Natural killer cell treated with Interleukin-12 subunit alpha and Interleukin-12 subunit beta and Interleukin-15 and Interleukin-18, amount 100 ng/mL, for 72 hours (primary cell): ENCODE measurements around the gene MGLL. TPM values are rescaled to one million over a fixed set of nuclear protein-coding genes. Genes with fewer than 3 reads are reported as not detected.

Experiments used
- ATAC-seq, 2 donors: fragments of 150-1000 bp; cut with Tn5 transposase in 1 of 2; sonication (Bioruptor Pico), chemical (Tn5 transposase) in 1 of 2; 2 replicates each; pipeline ENCODE4 v1.10.0; 2021
- DNase-seq: peaks from one replicate; pipeline ENCODE4 v3.0.0; 2022; ENCODE audit warnings: low spot score
- H3K27ac Mint-ChIP-seq, 2 donors: 1 replicate in 1 of 2; 2 replicates in 1 of 2; pipeline ENCODE4 v1.8.0; 2022; ENCODE audit warnings: mixed read lengths in 2 of 2, mild to moderate bottlenecking in 1 of 2, moderate library complexity in 1 of 2
- H3K27me3 Mint-ChIP-seq, 2 donors: 1 replicate in 1 of 2; 2 replicates in 1 of 2; pipeline ENCODE4 v1.8.0; 2022; ENCODE audit warnings: mixed read lengths in 2 of 2
- H3K36me3 Mint-ChIP-seq: one replicate; pipeline ENCODE4 v1.8.0; 2022; ENCODE audit warnings: mixed read lengths
- H3K4me1 Mint-ChIP-seq, 2 donors: 1 replicate in 1 of 2; 2 replicates in 1 of 2; pipeline ENCODE4 v1.8.0; 2022; ENCODE audit warnings: low read depth in 2 of 2, mixed read lengths in 2 of 2, mild to moderate bottlenecking in 1 of 2
- H3K4me3 Mint-ChIP-seq: one replicate; pipeline ENCODE4 v1.8.0; 2022; ENCODE audit warnings: mixed read lengths
- H3K9me3 Mint-ChIP-seq: 2 replicates; pipeline ENCODE4 v1.8.0; 2022; ENCODE audit warnings: mixed read lengths
- total RNA-seq, 2 donors: library from RNA; stranded (reverse); gene quantifications; one replicate each; pipeline ENCODE4 v1.2.3, GENCODE V29; 2022

The MGLL gene
- total RNA-seq, 2 donors from 2014 or later = 2.1 to 3.2 TPM

- Mint-ChIP-seq H3K36me3 (no peaks in the 10 kb centered on the region), H3K27ac (no peak overlapping the region), H3K27me3 (no peaks in the 10 kb centered on the region), H3K4me1 (peaks cover 6 to 12% of the 10 kb centered on the region in 2 donors), H3K9me3 (no peaks in the 10 kb centered on the region), H3K4me3 (no peak overlapping the region)
- ATAC-seq (no peak), DNase-seq (no peak)
Observed at GRCh38 chr3:127777332-127777731, 45.0 kb downstream of the MGLL start.

GRCh38 chr3:127776347-127776746 lies 46.0 kb downstream of the MGLL start:
- Mint-ChIP-seq H3K36me3 (no peaks in the 10 kb centered on the region), H3K4me1 (peaks cover 6 to 12% of the 10 kb centered on the region in 2 donors), H3K27me3 (no peaks in the 10 kb centered on the region), H3K27ac (no peak overlapping the region), H3K4me3 (no peak overlapping the region), H3K9me3 (no peaks in the 10 kb centered on the region)
- DNase-seq (no peak), ATAC-seq (no peak)

GRCh38 chr3:127775398-127776109 lies 46.8 kb downstream of the MGLL start:
- H3K4me3 Mint-ChIP-seq = no peak overlapping the region
- ATAC-seq (peak; percentile 2 to 16), DNase-seq (no peak)
- H3K36me3 Mint-ChIP-seq = no peaks in the 10 kb centered on the region
- H3K27ac Mint-ChIP-seq = peak overlapping the region in 1 of 2 donors; percentile 10
- no peaks in the 10 kb centered on the region for H3K9me3 Mint-ChIP-seq
- no peaks in the 10 kb centered on the region for H3K27me3 Mint-ChIP-seq
- H3K4me1 Mint-ChIP-seq = peaks cover 6 to 12% of the 10 kb centered on the region in 2 donors

GRCh38 chr3:127774647-127775046 lies 47.7 kb downstream of the MGLL start:
- no peak for DNase-seq
- Mint-ChIP-seq H3K36me3 (no peaks in the 10 kb centered on the region), H3K27me3 (no peaks in the 10 kb centered on the region), H3K27ac (no peak overlapping the region), H3K4me3 (no peak overlapping the region), H3K9me3 (no peaks in the 10 kb centered on the region), H3K4me1 (peaks cover 6 to 12% of the 10 kb centered on the region in 2 donors)
- no peak for ATAC-seq

- DNase-seq = no peak
- H3K27me3 Mint-ChIP-seq = no peaks in the 10 kb centered on the region
- H3K4me1 Mint-ChIP-seq = peaks cover 6 to 12% of the 10 kb centered on the region in 2 donors
- no peaks in the 10 kb centered on the region for H3K9me3 Mint-ChIP-seq
- peak; percentile 11 to 13 for ATAC-seq
- no peak overlapping the region for H3K27ac Mint-ChIP-seq
- no peak overlapping the region for H3K4me3 Mint-ChIP-seq
- H3K36me3 Mint-ChIP-seq = no peaks in the 10 kb centered on the region
Observed at GRCh38 chr3:127773752-127774395, 48.4 kb downstream of the MGLL start.

- H3K27ac Mint-ChIP-seq = no peak overlapping the region
- no peaks in the 10 kb centered on the region for H3K36me3 Mint-ChIP-seq
- H3K9me3 Mint-ChIP-seq = no peaks in the 10 kb centered on the region
- H3K4me1 Mint-ChIP-seq = peaks cover 6 to 16% of the 10 kb centered on the region in 2 donors
- H3K4me3 Mint-ChIP-seq = no peak overlapping the region
- no peaks in the 10 kb centered on the region for H3K27me3 Mint-ChIP-seq
- DNase-seq (no peak), ATAC-seq (no peak)
Observed at GRCh38 chr3:127772827-127773751, 49.2 kb downstream of the MGLL start.

GRCh38 chr3:127772273-127772672 lies 50.0 kb downstream of the MGLL start:
- DNase-seq (no peak), ATAC-seq (no peak)
- peaks cover 6 to 16% of the 10 kb centered on the region in 2 donors for H3K4me1 Mint-ChIP-seq
- H3K27me3 Mint-ChIP-seq = no peaks in the 10 kb centered on the region
- H3K36me3 Mint-ChIP-seq = no peaks in the 10 kb centered on the region
- H3K27ac Mint-ChIP-seq = no peak overlapping the region
- H3K9me3 Mint-ChIP-seq = no peaks in the 10 kb centered on the region
- no peak overlapping the region for H3K4me3 Mint-ChIP-seq

- no peak overlapping the region for H3K4me3 Mint-ChIP-seq
- H3K27ac Mint-ChIP-seq = no peak overlapping the region
- no peaks in the 10 kb centered on the region for H3K36me3 Mint-ChIP-seq
- ATAC-seq = no peak
- H3K4me1 Mint-ChIP-seq = peaks cover 6 to 16% of the 10 kb centered on the region in 2 donors
- DNase-seq = no peak
- no peaks in the 10 kb centered on the region for H3K27me3 Mint-ChIP-seq
- no peaks in the 10 kb centered on the region for H3K9me3 Mint-ChIP-seq
Observed at GRCh38 chr3:127771746-127772145, 50.6 kb downstream of the MGLL start.

GRCh38 chr3:127770671-127771355 lies 51.5 kb downstream of the MGLL start:
- Mint-ChIP-seq H3K4me3 (no peak overlapping the region), H3K27ac (no peak overlapping the region), H3K36me3 (no peaks in the 10 kb centered on the region), H3K27me3 (no peaks in the 10 kb centered on the region), H3K4me1 (peaks cover 6 to 14% of the 10 kb centered on the region in 2 donors), H3K9me3 (no peaks in the 10 kb centered on the region)
- ATAC-seq (no peak), DNase-seq (no peak)

- no peaks in the 10 kb centered on the region for H3K36me3 Mint-ChIP-seq
- H3K9me3 Mint-ChIP-seq = no peaks in the 10 kb centered on the region
- ATAC-seq = no peak
- H3K4me1 Mint-ChIP-seq = peaks cover 0 to 7% of the 10 kb centered on the region in 2 donors
- no peak overlapping the region for H3K4me3 Mint-ChIP-seq
- DNase-seq = no peak
- H3K27me3 Mint-ChIP-seq = no peaks in the 10 kb centered on the region
- no peak overlapping the region for H3K27ac Mint-ChIP-seq
Observed at GRCh38 chr3:127769284-127770081, 52.8 kb downstream of the MGLL start.

GRCh38 chr3:127768346-127769008 lies 53.8 kb downstream of the MGLL start:
- H3K27ac Mint-ChIP-seq = no peak overlapping the region
- DNase-seq (no peak), ATAC-seq (peak in 1 of 2 donors; percentile 40)
- no peaks in the 10 kb centered on the region for H3K36me3 Mint-ChIP-seq
- H3K9me3 Mint-ChIP-seq = no peaks in the 10 kb centered on the region
- H3K27me3 Mint-ChIP-seq = no peaks in the 10 kb centered on the region
- H3K4me3 Mint-ChIP-seq = no peak overlapping the region
- peaks cover 0 to 4% of the 10 kb centered on the region in 2 donors for H3K4me1 Mint-ChIP-seq

- Mint-ChIP-seq H3K9me3 (no peaks in the 10 kb centered on the region), H3K4me3 (no peak overlapping the region), H3K27ac (no peak overlapping the region), H3K36me3 (no peaks in the 10 kb centered on the region), H3K27me3 (no peaks in the 10 kb centered on the region), H3K4me1 (peaks cover 7 to 10% of the 10 kb centered on the region in 2 donors)
- no peak for DNase-seq
- no peak for ATAC-seq
Observed at GRCh38 chr3:127767126-127767525, 55.2 kb downstream of the MGLL start.
